ENCODE results near the gene ITGAV. TPM values are rescaled to one million over a fixed set of nuclear protein-coding genes. Genes with fewer than 3 reads are reported as not detected.

The ITGAV gene
- total and polyA plus RNA-seq, 2 donors (not counting 3 experiments of a cell fraction or from before 2014, with no cell fraction given): 61.8 to 131 TPM

DNA sequence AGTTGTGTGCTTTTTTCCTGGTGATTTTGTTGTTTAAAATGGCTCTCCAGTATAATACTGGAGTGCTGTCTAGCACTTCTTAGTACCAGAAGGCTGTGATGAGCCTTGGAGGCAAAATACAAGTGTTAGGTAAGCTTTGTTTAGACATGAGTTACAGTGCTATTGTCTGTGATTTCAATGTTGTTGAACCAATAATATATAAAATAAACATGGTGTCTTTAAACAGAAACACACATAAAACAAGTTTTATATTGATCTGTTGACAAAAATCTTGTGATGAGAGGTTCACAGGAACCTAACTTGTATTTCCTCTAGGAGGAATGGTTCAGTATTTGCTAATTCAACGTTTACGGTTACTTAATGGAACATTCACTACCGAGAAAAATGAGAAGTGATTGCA, 99.0 kb downstream of the ITGAV start:
- ChIA-PET POLR2A (no interaction called here), CTCF (interaction anchor here (0.6 kb wide), 1 partner anchor 893 kb away, joined by 3 read pairs; no protein-coding TSS in a partner anchor)
- Histone ChIP-seq H3K9ac (replicated peaks; ENCODE audit: extremely low read depth, insufficient read depth, low read length) (no peak overlapping the region), H3K9me3 (replicated peaks; ENCODE audit: control insufficient read depth, insufficient read depth, low read length) (peaks cover 4% of the 10 kb centered on the region), H3K4me1 (ENCODE audit: control insufficient read depth, extremely low read depth, insufficient read depth, low read length) (peaks cover 5% of the 10 kb centered on the region), H3K36me3 (ENCODE audit: control insufficient read depth in 2 of 2, extremely low read depth in 1 of 2, insufficient read depth in 2 of 2, low read length in 2 of 2) (no peaks in the 10 kb centered on the region), H3K27ac (ENCODE audit: insufficient read depth, low read depth, low read length) (no peak overlapping the region), H3K9me1 (replicated peaks; ENCODE audit: control insufficient read depth, extremely low read depth, insufficient read depth, low read length) (no peaks in the 10 kb centered on the region), H3K4me2 (ENCODE audit: insufficient read depth, low read length) (no peak overlapping the region), H4K20me1 (replicated peaks; ENCODE audit: control insufficient read depth, extremely low read depth, insufficient read depth, low read length) (peaks cover 2% of the 10 kb centered on the region), H3K4me3 (replicated peaks in 1 of 3; ENCODE audit: insufficient read depth in 1 of 3, low read depth in 1 of 3, low read length in 3 of 3) (no peak overlapping the region), H3K27me3 (ENCODE audit: control insufficient read depth in 2 of 2, insufficient read depth in 2 of 2, low read length in 2 of 2) (no peaks in the 10 kb centered on the region), H2AFZ (ENCODE audit: low read depth, low read length) (no peak overlapping the region), H3K79me2 (ENCODE audit: control insufficient read depth, insufficient read depth, low read length) (no peaks in the 10 kb centered on the region)
- no TSS peak for BruUV-seq (replicated peaks)
- TF ChIP-seq MYC (IDR thresholded peaks at IDR 0.05; ENCODE audit: low read depth, low read length): no peak
- no peak for TF ChIP-seq POLR2A (IDR thresholded peaks at IDR 0.05; ENCODE audit: low read depth, low read length)
- no peak for TF ChIP-seq EZH2 (IDR thresholded peaks at IDR 0.05; ENCODE audit: borderline replicate concordance, low read depth, low read length, severe bottlenecking)
- DNase-seq (ENCODE audit: low read depth, low spot score) (no peak), FAIRE-seq (no peak)
- dilution Hi-C loops (cut with MboI; ENCODE audit: extremely low pct_ligation_motif_present, low sequenced_read_pairs) (no loop called here), intact Hi-C loops (cut with micrococcal nuclease) (no loop called here)

DNA sequence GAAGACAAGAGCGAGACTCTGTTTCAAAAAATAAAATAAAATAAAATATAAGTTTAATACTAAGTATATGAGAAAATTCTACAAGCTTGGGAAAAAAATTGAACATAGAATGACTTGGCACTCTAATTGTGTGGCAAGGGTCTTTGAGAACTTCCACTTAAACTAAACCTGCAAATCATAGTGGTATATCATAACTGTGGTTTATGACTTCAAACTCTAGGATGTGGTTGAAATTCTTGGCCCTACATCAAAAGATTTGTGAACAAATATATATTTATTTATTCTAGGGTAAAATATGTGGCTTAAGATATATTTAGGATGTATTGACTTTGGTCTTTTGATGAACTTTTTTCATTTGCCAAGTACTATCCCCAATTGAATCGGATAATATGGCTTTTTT, 100.9 kb downstream of the ITGAV start:
- CTCF ChIA-PET: no interaction called here
- TF ChIP-seq MYC (IDR thresholded peaks at IDR 0.05; ENCODE audit: low read depth, low read length): no peak
- TF ChIP-seq POLR2A (IDR thresholded peaks at IDR 0.05; ENCODE audit: low read depth, low read length): no peak
- no peak for TF ChIP-seq MAX (IDR thresholded peaks at IDR 0.05; ENCODE audit: insufficient read depth, insufficient read length)
- no peak for TF ChIP-seq POLR2AphosphoS5 (IDR thresholded peaks at IDR 0.05; ENCODE audit: insufficient read depth, low read depth, low read length)
- no peak for TF ChIP-seq JUN (IDR thresholded peaks at IDR 0.05; ENCODE audit: borderline replicate concordance, insufficient read depth, insufficient read length, low read depth)
- no peak for TF ChIP-seq EZH2 (IDR thresholded peaks at IDR 0.05; ENCODE audit: borderline replicate concordance, low read depth, low read length, severe bottlenecking)
- no peak for TF ChIP-seq FOS (IDR thresholded peaks at IDR 0.05; ENCODE audit: borderline replicate concordance, insufficient read depth, low read length)
- TF ChIP-seq GATA2 (IDR thresholded peaks at IDR 0.05; ENCODE audit: insufficient read depth, insufficient read length, low read depth, low read length): no peak
- TF ChIP-seq CTCF (IDR thresholded peaks at IDR 0.05; ENCODE audit: extremely low read depth in 1 of 2, insufficient read depth in 1 of 2, low read depth in 1 of 2, low read length in 2 of 2): no peak
- BruUV-seq (replicated peaks): no TSS peak

More for the DNA sequence above, 100.9 kb downstream of the ITGAV start:
- Histone ChIP-seq H3K4me2 (ENCODE audit: insufficient read depth, low read length) (no peak overlapping the region), H4K20me1 (replicated peaks; ENCODE audit: control insufficient read depth, extremely low read depth, insufficient read depth, low read length) (peaks cover 2% of the 10 kb centered on the region), H3K9me1 (replicated peaks; ENCODE audit: control insufficient read depth, extremely low read depth, insufficient read depth, low read length) (no peaks in the 10 kb centered on the region), H3K9me3 (replicated peaks; ENCODE audit: control insufficient read depth, insufficient read depth, low read length) (peaks cover 4% of the 10 kb centered on the region), H3K27me3 (ENCODE audit: control insufficient read depth in 2 of 2, insufficient read depth in 2 of 2, low read length in 2 of 2) (no peaks in the 10 kb centered on the region), H2AFZ (ENCODE audit: low read depth, low read length) (no peak overlapping the region), H3K36me3 (ENCODE audit: control insufficient read depth in 2 of 2, extremely low read depth in 1 of 2, insufficient read depth in 2 of 2, low read length in 2 of 2) (no peaks in the 10 kb centered on the region), H3K9ac (replicated peaks; ENCODE audit: extremely low read depth, insufficient read depth, low read length) (no peak overlapping the region), H3K79me2 (ENCODE audit: control insufficient read depth, insufficient read depth, low read length) (no peaks in the 10 kb centered on the region), H3K4me1 (ENCODE audit: control insufficient read depth, extremely low read depth, insufficient read depth, low read length) (peaks cover 14% of the 10 kb centered on the region), H3K4me3 (replicated peaks in 1 of 3; ENCODE audit: insufficient read depth in 1 of 3, low read depth in 1 of 3, low read length in 3 of 3) (no peak overlapping the region), H3K27ac (ENCODE audit: insufficient read depth, low read depth, low read length) (no peak overlapping the region)
- DNase-seq (ENCODE audit: low read depth, low spot score): no peak
- POLR2A ChIA-PET: no interaction called here
- FAIRE-seq: no peak
- intact Hi-C loops (cut with micrococcal nuclease): loop anchor here (10.0 kb wide), 1 partner anchor 764 kb away; no protein-coding TSS in a partner anchor
- dilution Hi-C loops (cut with MboI; ENCODE audit: extremely low pct_ligation_motif_present, low sequenced_read_pairs): no loop called here
